Measurements from ENCODE around the gene NEGR1. TPM values are rescaled to one million over a fixed set of nuclear protein-coding genes. Genes with fewer than 3 reads are reported as not detected.
A peak's percentile ranks its signal among the peaks of the same experiment; 100 is the strongest.

Gene NEGR1
- total and polyA plus RNA-seq, 9 donors = 4.7 to 15.1 (median 9.1) TPM

DNA sequence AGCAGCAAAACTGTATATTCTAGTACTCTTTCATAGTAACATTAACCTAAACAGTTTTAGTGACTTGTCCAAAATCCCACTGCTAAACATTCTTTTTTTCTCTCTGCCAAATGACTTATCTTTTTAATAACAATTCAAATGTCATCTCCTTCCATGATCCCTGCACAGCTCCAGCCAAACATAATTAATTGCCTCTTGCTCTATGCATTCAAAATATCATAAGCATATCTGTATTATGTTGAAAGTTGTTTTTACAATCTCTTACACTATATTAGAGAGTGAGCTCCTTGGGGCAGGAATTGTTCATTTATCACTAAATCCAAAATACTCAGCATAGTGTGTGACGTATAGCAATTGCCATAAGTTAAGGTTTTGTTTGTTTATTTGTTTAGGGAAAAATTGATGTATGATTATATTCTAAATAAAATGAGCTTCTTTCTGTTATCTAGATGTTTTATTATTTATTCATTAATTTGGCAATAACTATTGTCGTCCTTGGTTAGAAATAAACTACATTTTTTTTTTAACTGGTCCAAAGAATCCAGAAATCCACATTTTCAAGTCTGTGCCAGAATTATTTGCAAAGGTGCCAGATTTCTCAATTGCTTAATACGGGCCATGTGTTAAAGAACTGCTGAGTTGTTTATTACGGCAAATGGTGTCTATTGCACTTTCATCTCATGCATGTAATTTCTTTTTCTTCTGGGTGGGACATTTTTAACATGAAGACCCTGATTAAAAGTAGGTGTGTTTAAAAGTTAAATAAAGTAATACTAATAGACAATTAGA lies 624.3 kb downstream of the NEGR1 start:
- DNase-seq = peak in 2 of 5 donors; percentile 7 to 21
- peaks cover 2% of the 10 kb centered on the region for H3K4me1 ChIP-seq (ENCODE audit: insufficient read depth)
- TF ChIP-seq, protein P1, sequence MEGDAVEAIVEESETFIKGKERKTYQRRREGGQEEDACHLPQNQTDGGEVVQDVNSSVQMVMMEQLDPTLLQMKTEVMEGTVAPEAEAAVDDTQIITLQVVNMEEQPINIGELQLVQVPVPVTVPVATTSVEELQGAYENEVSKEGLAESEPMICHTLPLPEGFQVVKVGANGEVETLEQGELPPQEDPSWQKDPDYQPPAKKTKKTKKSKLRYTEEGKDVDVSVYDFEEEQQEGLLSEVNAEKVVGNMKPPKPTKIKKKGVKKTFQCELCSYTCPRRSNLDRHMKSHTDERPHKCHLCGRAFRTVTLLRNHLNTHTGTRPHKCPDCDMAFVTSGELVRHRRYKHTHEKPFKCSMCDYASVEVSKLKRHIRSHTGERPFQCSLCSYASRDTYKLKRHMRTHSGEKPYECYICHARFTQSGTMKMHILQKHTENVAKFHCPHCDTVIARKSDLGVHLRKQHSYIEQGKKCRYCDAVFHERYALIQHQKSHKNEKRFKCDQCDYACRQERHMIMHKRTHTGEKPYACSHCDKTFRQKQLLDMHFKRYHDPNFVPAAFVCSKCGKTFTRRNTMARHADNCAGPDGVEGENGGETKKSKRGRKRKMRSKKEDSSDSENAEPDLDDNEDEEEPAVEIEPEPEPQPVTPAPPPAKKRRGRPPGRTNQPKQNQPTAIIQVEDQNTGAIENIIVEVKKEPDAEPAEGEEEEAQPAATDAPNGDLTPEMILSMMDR (IDR thresholded peaks at IDR 0.05) = no peak

DNA sequence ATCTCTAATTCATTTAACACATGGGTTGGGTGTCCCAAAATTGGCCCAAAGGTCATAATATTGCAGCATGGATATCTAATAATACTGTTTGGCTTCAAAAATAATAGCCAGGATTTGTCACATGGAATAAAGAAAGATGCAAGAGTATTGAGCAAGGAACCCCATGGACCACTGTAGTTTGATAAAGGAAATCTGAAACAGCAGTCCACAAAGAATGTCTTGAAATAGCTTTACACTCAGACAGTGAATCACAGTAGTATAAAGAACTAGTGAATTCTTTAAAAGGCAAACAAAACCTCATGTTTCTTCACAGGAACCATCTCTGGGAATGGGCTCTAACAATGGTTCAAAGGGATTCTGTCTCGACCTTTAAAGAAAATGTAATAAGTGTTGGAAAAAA lies 625.4 kb downstream of the NEGR1 start:
- Histone ChIP-seq H3K27ac (no peak overlapping the region), H3K9me3 (no peaks in the 10 kb centered on the region), H3K4me1 (ENCODE audit: insufficient read depth) (peaks cover 2% of the 10 kb centered on the region), H3K27me3 (no peaks in the 10 kb centered on the region), H3K4me3 (no peak overlapping the region), H3K36me3 (no peaks in the 10 kb centered on the region)
- 51 to 74% (median 61%) methylated on average over 1 of the region's 1 CpG for WGBS, 3 donors
- DNase-seq = no peak
- intact Hi-C loops (cut with DNase I) = no loop called here
- no peak for TF ChIP-seq EP300 (IDR thresholded peaks at IDR 0.05)
- no peak for TF ChIP-seq POLR2A (IDR thresholded peaks at IDR 0.05)
- TF ChIP-seq, protein P1 (IDR thresholded peaks at IDR 0.05) = no peak

More for the DNA sequence above, 624.3 kb downstream of the NEGR1 start:
- 7 to 11% (median 10%) methylated on average over 4 of the region's 4 CpGs for WGBS, 3 donors
- Histone ChIP-seq H3K36me3 (no peaks in the 10 kb centered on the region), H3K27ac (no peak overlapping the region), H3K4me3 (no peak overlapping the region), H3K27me3 (no peaks in the 10 kb centered on the region), H3K9me3 (no peaks in the 10 kb centered on the region)
- intact Hi-C loops (cut with DNase I) = no loop called here

DNA sequence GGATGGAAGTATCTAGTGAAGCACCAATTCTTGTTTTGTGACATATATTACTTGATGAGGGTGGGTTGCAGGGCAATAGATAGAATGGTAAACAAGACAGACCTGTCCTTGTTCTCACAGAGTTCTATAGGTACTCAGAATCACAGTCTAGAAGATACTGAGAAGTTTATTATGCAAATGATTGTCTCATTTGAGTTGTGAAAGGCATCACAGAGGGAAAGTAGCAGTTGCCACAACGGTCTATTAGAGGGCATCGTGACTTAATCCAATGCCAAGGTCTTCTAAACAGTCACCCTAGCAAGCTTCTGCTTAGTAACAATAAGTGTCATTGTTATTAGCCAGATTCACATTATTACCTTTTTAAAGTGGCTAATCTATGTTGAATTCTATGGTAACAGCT lies 626.7 kb downstream of the NEGR1 start:
- H3K27me3 ChIP-seq = no peaks in the 10 kb centered on the region
- no peak for TF ChIP-seq POLR2A (IDR thresholded peaks at IDR 0.05)
- no peak for DNase-seq
- no peaks in the 10 kb centered on the region for H3K9me3 ChIP-seq
- H3K27ac ChIP-seq = no peak overlapping the region
- no peaks in the 10 kb centered on the region for H3K36me3 ChIP-seq
- intact Hi-C loops (cut with DNase I) = no loop called here
- H3K4me1 ChIP-seq (ENCODE audit: insufficient read depth) = peaks cover 2% of the 10 kb centered on the region
- H3K4me3 ChIP-seq = no peak overlapping the region
- WGBS, 3 donors = 84 to 92% (median 89%) methylated on average over 2 of the region's 2 CpGs

DNA sequence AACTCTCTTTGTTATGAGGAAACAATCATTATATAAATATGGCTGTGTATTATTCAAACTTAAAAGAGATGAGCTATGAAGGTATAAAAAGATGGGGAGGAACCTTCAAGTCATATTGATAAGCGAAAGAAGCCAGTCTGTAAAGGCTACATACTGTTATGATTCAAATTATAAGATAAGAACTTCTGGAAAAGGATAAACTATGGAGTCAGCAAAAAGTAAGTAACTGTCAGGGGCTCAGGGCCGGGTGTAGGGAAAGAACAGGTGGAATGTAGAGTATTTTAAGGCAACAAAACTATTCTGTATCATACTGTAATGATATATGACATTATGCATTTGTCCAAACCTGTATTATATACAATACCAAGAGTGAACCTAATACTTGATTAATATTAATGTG lies 628.4 kb downstream of the NEGR1 start:
- intact Hi-C loops (cut with DNase I) = no loop called here
- Histone ChIP-seq H3K4me3 (no peak overlapping the region), H3K36me3 (no peaks in the 10 kb centered on the region), H3K27me3 (no peaks in the 10 kb centered on the region), H3K27ac (no peak overlapping the region), H3K4me1 (ENCODE audit: insufficient read depth) (peaks cover 2% of the 10 kb centered on the region), H3K9me3 (no peaks in the 10 kb centered on the region)
- no peak for TF ChIP-seq EP300 (IDR thresholded peaks at IDR 0.05)
- TF ChIP-seq, protein P1 (IDR thresholded peaks at IDR 0.05) = no peak
- no peak for TF ChIP-seq POLR2A (IDR thresholded peaks at IDR 0.05)
- 87 to 90% (median 89%) methylated on average over 2 of the region's 2 CpGs for WGBS, 3 donors
- DNase-seq = no peak

DNA sequence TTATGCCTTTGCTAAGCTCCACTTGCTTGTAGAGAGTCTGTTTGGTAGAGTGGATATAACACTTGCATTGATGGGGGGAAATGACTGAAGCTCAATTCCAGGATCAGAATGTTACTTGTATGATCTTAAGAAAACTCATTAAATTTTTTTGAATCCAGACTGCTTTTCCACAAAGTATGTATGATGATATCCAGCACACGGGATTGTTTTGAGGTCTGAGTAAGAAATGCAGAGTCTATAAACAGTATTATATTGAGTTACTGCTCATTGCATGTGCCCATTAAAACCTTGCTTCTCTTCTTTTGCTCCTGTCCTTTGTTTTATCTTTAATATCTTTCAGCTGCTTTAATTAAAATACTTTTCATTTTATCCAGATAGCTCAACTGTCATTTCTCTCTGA lies 631.1 kb downstream of the NEGR1 start:
- H3K4me1 ChIP-seq (ENCODE audit: insufficient read depth) = no peaks in the 10 kb centered on the region
- intact Hi-C loops (cut with DNase I) = no loop called here
- 36 to 55% (median 47%) methylated on average over 1 of the region's 1 CpG for WGBS, 3 donors
- no peaks in the 10 kb centered on the region for H3K36me3 ChIP-seq
- no peaks in the 10 kb centered on the region for H3K9me3 ChIP-seq
- no peak for DNase-seq
- TF ChIP-seq EP300 (IDR thresholded peaks at IDR 0.05) (no peak), POLR2A (IDR thresholded peaks at IDR 0.05) (no peak)
- TF ChIP-seq, protein P1 (IDR thresholded peaks at IDR 0.05) = no peak
- no peak overlapping the region for H3K27ac ChIP-seq
- no peak overlapping the region for H3K4me3 ChIP-seq
- no peaks in the 10 kb centered on the region for H3K27me3 ChIP-seq

Data from ovary (tissue), 9 donors.